ENCODE results near the gene CSK. TPM values are rescaled to one million over a fixed set of nuclear protein-coding genes. Genes with fewer than 3 reads are reported as not detected.

The CSK gene
- total RNA-seq, 3 donors from 2014 or later (not counting 1 experiment from before 2014, with no cell fraction given) = 282 to 334 (median 287) TPM

DNA sequence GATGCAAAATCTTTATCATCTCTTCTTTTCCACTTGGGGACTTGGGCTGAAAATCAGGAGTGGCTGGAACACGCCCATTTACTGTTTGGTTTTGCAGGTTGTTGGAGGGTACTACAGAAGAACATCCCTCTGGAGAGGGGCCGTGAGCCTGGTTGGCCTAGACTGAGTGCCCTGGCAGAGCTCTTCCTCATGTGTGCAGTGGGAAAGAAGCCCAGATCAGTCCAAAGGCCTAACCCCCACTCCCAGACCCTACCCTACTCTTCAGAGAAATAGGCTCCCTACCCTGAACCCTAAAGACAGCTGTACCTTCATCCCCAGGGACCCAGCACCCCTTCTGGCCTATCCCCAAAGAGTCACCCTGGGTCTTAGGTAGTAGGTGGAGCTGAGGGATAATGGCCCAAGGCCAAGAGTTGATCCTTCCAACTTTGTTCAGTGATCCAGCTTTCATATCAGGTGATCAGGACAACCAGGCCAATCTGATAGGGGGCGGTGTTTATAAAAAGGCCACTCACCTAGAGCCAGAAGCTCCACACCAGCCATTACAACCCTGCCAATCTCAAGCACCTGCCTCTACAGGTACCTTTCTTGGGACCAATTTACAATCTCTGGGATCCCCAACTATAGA lies 33.4 kb upstream of the CSK start, which contains the start of gene CYP1A2:
TSS of gene CYP1A2 (plus strand) at position 524 of the 625 bp plus-strand sequence. CDS start 894 bp downstream, outside the sequence.
- no peaks in the 10 kb centered on the region for H3K4me1 Mint-ChIP-seq
- no peaks in the 10 kb centered on the region for H3K9me3 ChIP-seq (ENCODE audit: control insufficient read depth, insufficient read depth, low read length)
- DNase-seq (no peak), ATAC-seq (no peak)
- no peak within 1 kb of the TSS for H3K4me3 ChIP-seq (ENCODE audit: low read length)
- TF ChIP-seq, protein P1, sequence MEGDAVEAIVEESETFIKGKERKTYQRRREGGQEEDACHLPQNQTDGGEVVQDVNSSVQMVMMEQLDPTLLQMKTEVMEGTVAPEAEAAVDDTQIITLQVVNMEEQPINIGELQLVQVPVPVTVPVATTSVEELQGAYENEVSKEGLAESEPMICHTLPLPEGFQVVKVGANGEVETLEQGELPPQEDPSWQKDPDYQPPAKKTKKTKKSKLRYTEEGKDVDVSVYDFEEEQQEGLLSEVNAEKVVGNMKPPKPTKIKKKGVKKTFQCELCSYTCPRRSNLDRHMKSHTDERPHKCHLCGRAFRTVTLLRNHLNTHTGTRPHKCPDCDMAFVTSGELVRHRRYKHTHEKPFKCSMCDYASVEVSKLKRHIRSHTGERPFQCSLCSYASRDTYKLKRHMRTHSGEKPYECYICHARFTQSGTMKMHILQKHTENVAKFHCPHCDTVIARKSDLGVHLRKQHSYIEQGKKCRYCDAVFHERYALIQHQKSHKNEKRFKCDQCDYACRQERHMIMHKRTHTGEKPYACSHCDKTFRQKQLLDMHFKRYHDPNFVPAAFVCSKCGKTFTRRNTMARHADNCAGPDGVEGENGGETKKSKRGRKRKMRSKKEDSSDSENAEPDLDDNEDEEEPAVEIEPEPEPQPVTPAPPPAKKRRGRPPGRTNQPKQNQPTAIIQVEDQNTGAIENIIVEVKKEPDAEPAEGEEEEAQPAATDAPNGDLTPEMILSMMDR (IDR thresholded peaks at IDR 0.05) = no peak
- no peaks in the 10 kb centered on the region for H3K4me1 ChIP-seq (ENCODE audit: control insufficient read depth, insufficient read depth, low read length)
- H3K9me3 Mint-ChIP-seq = no peaks in the 10 kb centered on the region
- no peak within 1 kb of the TSS for H3K4me3 Mint-ChIP-seq
- H3K27ac ChIP-seq (ENCODE audit: low read length) = no peak within 1 kb of the TSS
- H3K27me3 ChIP-seq (ENCODE audit: control insufficient read depth, insufficient read depth, low read length) = no peaks in the 10 kb centered on the region
- no peak within 1 kb of the TSS for H3K27ac Mint-ChIP-seq
- no peaks in the 10 kb centered on the region for H3K36me3 ChIP-seq (ENCODE audit: control insufficient read depth, insufficient read depth, low read length)
- H3K27me3 Mint-ChIP-seq (ENCODE audit: low read depth in 2 of 2) = no peaks in the 10 kb centered on the region
- intact Hi-C loops (cut with micrococcal nuclease) = no loop called here
- H3K36me3 Mint-ChIP-seq = no peaks in the 10 kb centered on the region
- WGBS (ENCODE audit: insufficient coverage) = 90% methylated on average over 3 of the region's 3 CpGs

DNA sequence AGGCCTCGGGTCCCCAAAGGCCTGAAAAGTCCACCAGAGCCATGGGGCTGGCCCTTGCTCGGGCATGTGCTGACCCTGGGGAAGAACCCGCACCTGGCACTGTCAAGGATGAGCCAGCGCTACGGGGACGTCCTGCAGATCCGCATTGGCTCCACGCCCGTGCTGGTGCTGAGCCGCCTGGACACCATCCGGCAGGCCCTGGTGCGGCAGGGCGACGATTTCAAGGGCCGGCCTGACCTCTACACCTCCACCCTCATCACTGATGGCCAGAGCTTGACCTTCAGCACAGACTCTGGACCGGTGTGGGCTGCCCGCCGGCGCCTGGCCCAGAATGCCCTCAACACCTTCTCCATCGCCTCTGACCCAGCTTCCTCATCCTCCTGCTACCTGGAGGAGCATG lies 32.0 kb upstream of the CSK start:
- TF ChIP-seq, protein P1 (IDR thresholded peaks at IDR 0.05) = no peak
- Histone ChIP-seq H3K27ac (ENCODE audit: low read length) (no peak overlapping the region), H3K4me3 (ENCODE audit: low read length) (no peak overlapping the region), H3K9me3 (ENCODE audit: control insufficient read depth, insufficient read depth, low read length) (no peaks in the 10 kb centered on the region), H3K27me3 (ENCODE audit: control insufficient read depth, insufficient read depth, low read length) (no peaks in the 10 kb centered on the region), H3K36me3 (ENCODE audit: control insufficient read depth, insufficient read depth, low read length) (no peaks in the 10 kb centered on the region), H3K4me1 (ENCODE audit: control insufficient read depth, insufficient read depth, low read length) (no peaks in the 10 kb centered on the region)
- intact Hi-C loops (cut with micrococcal nuclease) = no loop called here
- Mint-ChIP-seq H3K4me1 (no peaks in the 10 kb centered on the region), H3K4me3 (no peak overlapping the region), H3K36me3 (no peaks in the 10 kb centered on the region), H3K27ac (no peak overlapping the region), H3K27me3 (ENCODE audit: low read depth in 2 of 2) (no peaks in the 10 kb centered on the region), H3K9me3 (no peaks in the 10 kb centered on the region)
- 92% methylated on average over 20 of the region's 20 CpGs for WGBS (ENCODE audit: insufficient coverage)
- ATAC-seq = no peak
- DNase-seq = no peak

DNA sequence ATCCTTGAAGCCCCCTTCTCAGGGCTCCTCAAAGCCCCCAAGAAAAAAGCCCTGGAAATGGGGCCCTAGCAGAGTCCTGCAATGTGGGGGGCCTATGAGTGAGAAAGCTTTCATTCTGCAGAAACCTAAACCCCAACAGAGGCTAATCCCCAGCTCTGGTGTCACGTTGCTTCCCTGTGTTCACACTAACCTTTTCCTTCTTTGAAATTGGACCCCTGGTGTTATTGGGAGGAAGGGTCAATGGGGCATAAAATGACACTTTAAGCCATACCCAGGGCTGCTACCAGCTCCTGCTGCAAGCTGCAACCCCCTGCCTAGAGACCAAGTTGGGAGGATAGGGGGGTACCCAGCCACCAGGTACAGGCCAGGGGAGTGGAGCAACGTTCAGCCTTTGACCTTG lies 31.1 kb upstream of the CSK start:
- no peak for ATAC-seq
- 29% methylated on average over 1 of the region's 2 CpGs for WGBS (ENCODE audit: insufficient coverage)
- intact Hi-C loops (cut with micrococcal nuclease) = no loop called here

More for the DNA sequence above, 31.1 kb upstream of the CSK start:
- H3K9me3 Mint-ChIP-seq = no peaks in the 10 kb centered on the region
- no peaks in the 10 kb centered on the region for H3K27me3 Mint-ChIP-seq (ENCODE audit: low read depth in 2 of 2)
- Histone ChIP-seq H3K27ac (ENCODE audit: low read length) (no peak overlapping the region), H3K27me3 (ENCODE audit: control insufficient read depth, insufficient read depth, low read length) (no peaks in the 10 kb centered on the region), H3K4me1 (ENCODE audit: control insufficient read depth, insufficient read depth, low read length) (no peaks in the 10 kb centered on the region), H3K4me3 (ENCODE audit: low read length) (no peak overlapping the region), H3K9me3 (ENCODE audit: control insufficient read depth, insufficient read depth, low read length) (no peaks in the 10 kb centered on the region), H3K36me3 (ENCODE audit: control insufficient read depth, insufficient read depth, low read length) (no peaks in the 10 kb centered on the region)
- no peaks in the 10 kb centered on the region for H3K36me3 Mint-ChIP-seq
- no peaks in the 10 kb centered on the region for H3K4me1 Mint-ChIP-seq
- H3K4me3 Mint-ChIP-seq = no peak overlapping the region
- DNase-seq = no peak
- TF ChIP-seq, protein P1 (IDR thresholded peaks at IDR 0.05) = no peak
- H3K27ac Mint-ChIP-seq = no peak overlapping the region

All from natural killer cell (primary cell).